GM21786 (cell line): Measurements from ENCODE around the gene SCYGR1.
"Not testable (repeated sequence)": the region's sequence is repeated elsewhere in the genome, so short reads cannot be mapped to it uniquely, and the experiment has no call there.

Experiments
- ATAC-seq: cut with Tn5 transposase; IDR thresholded peaks from one replicate; pipeline ENCODE4 v1.9.1; 2021; ENCODE audit not compliant: unreplicated experiment

SCYGR1 gene

GRCh38 chr2:227387583-227387982, at the start of gene SCYGR1:
SCYGR1 (minus strand) TSS chr2:227387949; CDS start chr2:227387949, 0 bp downstream.
- ATAC-seq: not testable (repeated sequence)

- ATAC-seq: no peak
These were observed 48.9 kb upstream of the SCYGR1 start for GRCh38 chr2:227436436-227437174.

GRCh38 chr2:227433171-227433570, 45.4 kb upstream of the SCYGR1 start:
- ATAC-seq: no peak

GRCh38 chr2:227430639-227431038, 42.9 kb upstream of the SCYGR1 start:
- no peak for ATAC-seq

GRCh38 chr2:227428731-227429285, 41.1 kb upstream of the SCYGR1 start:
- no peak for ATAC-seq

GRCh38 chr2:227423656-227424499, 36.1 kb upstream of the SCYGR1 start:
- ATAC-seq: no peak

- no peak for ATAC-seq
These were observed 32.6 kb upstream of the SCYGR1 start for GRCh38 chr2:227420087-227421052.

- no peak for ATAC-seq
These were observed 29.0 kb upstream of the SCYGR1 start for GRCh38 chr2:227416701-227417100.

GRCh38 chr2:227415538-227416424, 28.0 kb upstream of the SCYGR1 start:
- peak; percentile 29 for ATAC-seq

GRCh38 chr2:227414846-227415245, 27.1 kb upstream of the SCYGR1 start:
- ATAC-seq: no peak

GRCh38 chr2:227413371-227413770, 25.6 kb upstream of the SCYGR1 start:
- no peak for ATAC-seq

- ATAC-seq: no peak
These were observed 25.1 kb upstream of the SCYGR1 start for GRCh38 chr2:227412877-227413276.

- no peak for ATAC-seq
These were observed 24.2 kb upstream of the SCYGR1 start for GRCh38 chr2:227411990-227412350.

- peak; percentile 79 for ATAC-seq
These were observed 23.7 kb upstream of the SCYGR1 start for GRCh38 chr2:227411320-227411989.

GRCh38 chr2:227410191-227410590, 22.4 kb upstream of the SCYGR1 start:
- ATAC-seq: no peak

- ATAC-seq: no peak
These were observed 19.9 kb upstream of the SCYGR1 start for GRCh38 chr2:227407591-227408151.

- ATAC-seq: peak; percentile 45
These were observed 18.7 kb upstream of the SCYGR1 start for GRCh38 chr2:227406177-227407031.
